Measurements from ENCODE around the gene SUPT4H1.

The SUPT4H1 gene

DNA sequence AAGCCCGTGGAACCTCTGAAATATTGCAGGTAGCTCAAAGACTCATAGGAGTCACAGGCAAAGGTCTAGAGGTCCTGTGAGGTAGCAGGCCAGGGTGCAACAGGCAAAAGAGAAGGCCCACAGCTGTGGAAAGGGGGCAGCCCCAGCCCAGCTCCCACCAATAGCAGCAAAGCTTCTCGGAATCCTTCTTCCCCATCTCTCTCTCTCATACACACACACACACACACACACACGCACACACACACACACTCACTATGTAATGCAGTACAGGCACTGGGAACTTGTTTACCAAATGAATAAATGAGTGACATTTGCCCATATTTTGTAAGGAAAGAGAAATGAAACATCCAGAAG is 16.8 kb upstream of the SUPT4H1 start:
- no peak for DNase-seq
- Histone ChIP-seq H3K36me3 (replicated peaks) (no peaks in the 10 kb centered on the region), H3K4me3 (ENCODE audit: low read depth, low read length) (no peak overlapping the region), H3K27me3 (replicated peaks) (no peaks in the 10 kb centered on the region), H3K27ac (no peak overlapping the region)
- in situ Hi-C loops (cut with HindIII; ENCODE audit: low pct_ligation_motif_present, low sequenced_read_pairs): no loop called here
- TF ChIP-seq, protein P1, sequence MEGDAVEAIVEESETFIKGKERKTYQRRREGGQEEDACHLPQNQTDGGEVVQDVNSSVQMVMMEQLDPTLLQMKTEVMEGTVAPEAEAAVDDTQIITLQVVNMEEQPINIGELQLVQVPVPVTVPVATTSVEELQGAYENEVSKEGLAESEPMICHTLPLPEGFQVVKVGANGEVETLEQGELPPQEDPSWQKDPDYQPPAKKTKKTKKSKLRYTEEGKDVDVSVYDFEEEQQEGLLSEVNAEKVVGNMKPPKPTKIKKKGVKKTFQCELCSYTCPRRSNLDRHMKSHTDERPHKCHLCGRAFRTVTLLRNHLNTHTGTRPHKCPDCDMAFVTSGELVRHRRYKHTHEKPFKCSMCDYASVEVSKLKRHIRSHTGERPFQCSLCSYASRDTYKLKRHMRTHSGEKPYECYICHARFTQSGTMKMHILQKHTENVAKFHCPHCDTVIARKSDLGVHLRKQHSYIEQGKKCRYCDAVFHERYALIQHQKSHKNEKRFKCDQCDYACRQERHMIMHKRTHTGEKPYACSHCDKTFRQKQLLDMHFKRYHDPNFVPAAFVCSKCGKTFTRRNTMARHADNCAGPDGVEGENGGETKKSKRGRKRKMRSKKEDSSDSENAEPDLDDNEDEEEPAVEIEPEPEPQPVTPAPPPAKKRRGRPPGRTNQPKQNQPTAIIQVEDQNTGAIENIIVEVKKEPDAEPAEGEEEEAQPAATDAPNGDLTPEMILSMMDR (IDR thresholded peaks at IDR 0.05; ENCODE audit: low read depth, low read length, missing control alignments): no peak

DNA sequence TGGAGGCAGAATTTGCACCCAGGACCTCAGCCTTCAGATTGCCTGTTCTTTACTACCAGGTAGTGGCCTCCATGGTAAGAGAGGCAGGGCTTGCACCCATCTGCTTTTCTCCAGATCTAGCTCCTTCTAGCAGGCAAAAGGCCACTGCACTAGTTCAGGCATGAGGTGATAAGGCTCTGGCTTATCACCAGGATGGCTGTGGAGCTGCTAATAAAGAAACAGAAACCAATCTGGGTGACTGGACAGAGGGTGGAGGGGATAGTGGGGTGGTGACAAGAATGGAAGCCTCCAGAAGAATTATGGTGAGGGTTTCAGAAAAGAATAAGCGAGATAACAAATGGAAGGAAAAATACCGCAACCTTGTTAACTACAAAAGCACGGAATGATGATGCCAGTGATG is 15.5 kb upstream of the SUPT4H1 start:
- Histone ChIP-seq H3K4me3 (ENCODE audit: low read depth, low read length) (no peak overlapping the region), H3K36me3 (replicated peaks) (no peaks in the 10 kb centered on the region), H3K27ac (no peak overlapping the region), H3K27me3 (replicated peaks) (no peaks in the 10 kb centered on the region)
- no peak for DNase-seq
- TF ChIP-seq, protein P1 (IDR thresholded peaks at IDR 0.05; ENCODE audit: low read depth, low read length, missing control alignments): no peak
- in situ Hi-C loops (cut with HindIII; ENCODE audit: low pct_ligation_motif_present, low sequenced_read_pairs): no loop called here

- H3K27me3 ChIP-seq (replicated peaks): no peaks in the 10 kb centered on the region
These were observed 14.1 kb upstream of the SUPT4H1 start for GRCh38 chr17:58365980-58366595.

DNA sequence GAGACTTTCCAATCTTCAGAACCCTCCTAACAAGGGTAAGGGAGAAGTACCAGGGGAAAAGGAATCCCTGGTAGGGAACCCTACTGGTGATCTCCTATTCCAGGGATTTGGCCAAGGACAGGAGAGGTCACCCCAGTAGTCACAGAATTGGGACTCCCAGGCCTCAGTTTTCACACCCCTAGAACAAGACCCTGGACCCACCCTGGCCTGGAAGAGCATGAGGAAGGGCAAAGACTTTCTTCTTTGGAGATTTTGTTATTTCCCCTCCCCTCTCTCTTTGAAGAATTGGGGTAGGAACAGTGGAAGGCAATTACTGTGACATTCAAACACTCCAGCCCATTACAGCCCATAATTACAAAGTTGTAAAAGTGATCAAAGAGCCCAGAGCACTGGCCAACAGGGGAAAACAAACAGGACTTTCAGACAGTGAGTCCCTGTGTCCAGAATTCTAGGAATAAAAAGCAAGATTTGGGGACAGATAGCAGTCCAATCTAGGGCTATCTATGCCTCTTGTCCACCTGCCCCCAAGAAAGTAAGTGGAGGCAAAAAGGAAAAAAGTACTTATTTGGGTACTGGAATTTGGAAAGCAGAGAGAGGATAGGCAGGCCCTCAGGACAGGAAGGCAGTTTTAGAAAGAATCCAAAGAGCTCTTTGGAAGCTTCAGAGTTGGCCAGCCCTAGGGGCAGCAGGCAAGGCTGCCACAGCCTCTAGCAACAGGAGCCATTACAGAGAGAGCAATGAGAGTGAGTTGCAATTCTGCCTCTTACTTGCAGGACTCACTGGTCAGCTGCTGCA is 13.4 kb upstream of the SUPT4H1 start:
- DNase-seq: no peak
- in situ Hi-C loops (cut with HindIII; ENCODE audit: low pct_ligation_motif_present, low sequenced_read_pairs): no loop called here
- no peak overlapping the region for H3K27ac ChIP-seq
- no peaks in the 10 kb centered on the region for H3K36me3 ChIP-seq (replicated peaks)
- no peaks in the 10 kb centered on the region for H3K27me3 ChIP-seq (replicated peaks)
- no peak overlapping the region for H3K4me3 ChIP-seq (ENCODE audit: low read depth, low read length)
- TF ChIP-seq, protein P1 (IDR thresholded peaks at IDR 0.05; ENCODE audit: low read depth, low read length, missing control alignments): no peak

More at GRCh38 chr17:58365980-58366595, 14.1 kb upstream of the SUPT4H1 start:
- DNase-seq: no peak
- H3K36me3 ChIP-seq (replicated peaks): no peaks in the 10 kb centered on the region
- H3K27ac ChIP-seq: no peak overlapping the region
- in situ Hi-C loops (cut with HindIII; ENCODE audit: low pct_ligation_motif_present, low sequenced_read_pairs): no loop called here
- TF ChIP-seq, protein P1 (IDR thresholded peaks at IDR 0.05; ENCODE audit: low read depth, low read length, missing control alignments): no peak
- no peak overlapping the region for H3K4me3 ChIP-seq (ENCODE audit: low read depth, low read length)

GRCh38 chr17:58364270-58364942 is 12.4 kb upstream of the SUPT4H1 start:
- H3K27me3 ChIP-seq (replicated peaks): no peaks in the 10 kb centered on the region
- TF ChIP-seq, protein P1 (IDR thresholded peaks at IDR 0.05; ENCODE audit: low read depth, low read length, missing control alignments): no peak
- H3K4me3 ChIP-seq (ENCODE audit: low read depth, low read length): no peak overlapping the region
- in situ Hi-C loops (cut with HindIII; ENCODE audit: low pct_ligation_motif_present, low sequenced_read_pairs): no loop called here
- no peak overlapping the region for H3K27ac ChIP-seq
- no peaks in the 10 kb centered on the region for H3K36me3 ChIP-seq (replicated peaks)
- no peak for DNase-seq
